Lower leg skin (tissue), 4 donors: ENCODE measurements around the gene TREH. TPM values are rescaled to one million over a fixed set of nuclear protein-coding genes. Genes with fewer than 3 reads are reported as not detected.

Experiments used
- DNase-seq, 2 donors: peaks; one replicate each; pipeline ENCODE4 v3.0.0-alpha.2; 2019; ENCODE audit warnings: low spot score in 2 of 2
- H3K4me3 ChIP-seq: fragments of 200-600 bp; sonication (generic); 2 replicates; pipeline ENCODE4 v1.5.1; 2017; ENCODE audit warnings: mild to moderate bottlenecking, low read depth; ENCODE audit not compliant: poor library complexity, severe bottlenecking
- POLR2A ChIP-seq, 2 donors: fragments of 450-650 bp; IDR thresholded peaks; one replicate each; pipeline ENCODE4 v1.6.1; 2016 to 2017; ENCODE audit warnings: antibody characterized with exemption in 2 of 2, mild to moderate bottlenecking in 1 of 2, moderate library complexity in 1 of 2
- WGBS, 2 donors: methylation state at CpG; one replicate each; pipeline ENCODE4 v1.1.5; 2018; 5-methylcytosine and 5-hydroxymethylcytosine counted together
- intact Hi-C: fragments of 100-400 bp; cut with DNase I; formaldehyde crosslinking; loops from one replicate; pipeline ENCODE4 v1.15.0; 2023; ENCODE audit warnings: low total_unique reads
- total RNA-seq, 4 donors: library from RNA; depleted of rRNA; stranded (reverse); fragments of >200 nt; gene quantifications; one replicate each; pipeline ENCODE4 v1.1.0, GENCODE V29; 2016
- TF ChIP-seq, protein P1 (sequence below), 3 donors: fragments of 450-650 bp; IDR thresholded peaks; one replicate each; pipeline ENCODE4 v1.5.1; 2016; ENCODE audit warnings: antibody characterized with exemption in 3 of 3, mild to moderate bottlenecking in 3 of 3, moderate library complexity in 2 of 3

Gene TREH
- total RNA-seq, 4 donors from 2014 or later = not detected

DNA sequence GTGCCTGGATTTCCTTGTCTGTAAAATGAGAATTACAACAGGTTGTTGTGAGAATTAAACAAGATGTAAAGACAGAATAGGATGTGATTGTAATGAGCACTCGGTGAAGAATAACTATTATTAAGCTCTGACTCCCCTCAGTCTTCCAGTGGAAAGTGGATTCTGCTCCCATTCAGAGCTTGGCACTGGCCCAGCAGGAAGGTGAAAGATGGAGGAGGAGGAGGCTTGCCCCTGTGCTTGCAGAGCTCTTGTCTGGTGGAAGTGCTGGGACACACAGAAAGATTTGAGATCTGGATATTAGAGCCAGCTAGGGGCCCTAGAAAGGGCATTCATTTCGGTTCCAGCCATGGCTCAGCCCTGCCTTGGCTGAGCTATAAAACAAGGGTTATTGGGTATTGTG, 43.8 kb downstream of the TREH start:
- DNase-seq = no peak
- H3K4me3 ChIP-seq = no peak overlapping the region
- TF ChIP-seq, protein P1, sequence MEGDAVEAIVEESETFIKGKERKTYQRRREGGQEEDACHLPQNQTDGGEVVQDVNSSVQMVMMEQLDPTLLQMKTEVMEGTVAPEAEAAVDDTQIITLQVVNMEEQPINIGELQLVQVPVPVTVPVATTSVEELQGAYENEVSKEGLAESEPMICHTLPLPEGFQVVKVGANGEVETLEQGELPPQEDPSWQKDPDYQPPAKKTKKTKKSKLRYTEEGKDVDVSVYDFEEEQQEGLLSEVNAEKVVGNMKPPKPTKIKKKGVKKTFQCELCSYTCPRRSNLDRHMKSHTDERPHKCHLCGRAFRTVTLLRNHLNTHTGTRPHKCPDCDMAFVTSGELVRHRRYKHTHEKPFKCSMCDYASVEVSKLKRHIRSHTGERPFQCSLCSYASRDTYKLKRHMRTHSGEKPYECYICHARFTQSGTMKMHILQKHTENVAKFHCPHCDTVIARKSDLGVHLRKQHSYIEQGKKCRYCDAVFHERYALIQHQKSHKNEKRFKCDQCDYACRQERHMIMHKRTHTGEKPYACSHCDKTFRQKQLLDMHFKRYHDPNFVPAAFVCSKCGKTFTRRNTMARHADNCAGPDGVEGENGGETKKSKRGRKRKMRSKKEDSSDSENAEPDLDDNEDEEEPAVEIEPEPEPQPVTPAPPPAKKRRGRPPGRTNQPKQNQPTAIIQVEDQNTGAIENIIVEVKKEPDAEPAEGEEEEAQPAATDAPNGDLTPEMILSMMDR (IDR thresholded peaks at IDR 0.05) = no peak
- no peak for TF ChIP-seq POLR2A (IDR thresholded peaks at IDR 0.05)
- WGBS, 2 donors = 78 to 85% methylated on average over 2 of the region's 2 CpGs
- intact Hi-C loops = no loop called here

DNA sequence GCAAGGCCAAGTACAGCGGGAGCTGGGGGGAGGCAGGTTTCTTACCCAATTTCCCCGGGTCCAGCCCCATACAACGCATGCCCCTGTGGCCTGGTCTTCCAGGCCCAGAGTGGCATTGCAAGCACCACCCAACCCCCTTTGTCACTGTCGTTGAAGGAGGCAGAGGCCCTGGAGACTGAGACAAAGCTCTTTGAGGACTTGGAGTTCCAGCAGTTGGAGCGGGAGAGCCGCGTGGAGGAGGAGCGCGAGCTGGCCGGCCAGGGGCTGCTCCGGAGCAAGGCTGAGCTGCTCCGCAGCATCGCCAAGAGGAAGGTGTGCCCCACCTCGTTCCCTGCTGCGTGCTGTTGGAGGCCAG, 44.2 kb downstream of the TREH start:
- H3K4me3 ChIP-seq = no peak overlapping the region
- no peak for TF ChIP-seq POLR2A (IDR thresholded peaks at IDR 0.05)
- TF ChIP-seq, protein P1 (IDR thresholded peaks at IDR 0.05) = no peak
- DNase-seq = no peak
- WGBS, 2 donors = 54 to 56% methylated on average over 15 of the region's 15 CpGs
- intact Hi-C loops = no loop called here

DNA sequence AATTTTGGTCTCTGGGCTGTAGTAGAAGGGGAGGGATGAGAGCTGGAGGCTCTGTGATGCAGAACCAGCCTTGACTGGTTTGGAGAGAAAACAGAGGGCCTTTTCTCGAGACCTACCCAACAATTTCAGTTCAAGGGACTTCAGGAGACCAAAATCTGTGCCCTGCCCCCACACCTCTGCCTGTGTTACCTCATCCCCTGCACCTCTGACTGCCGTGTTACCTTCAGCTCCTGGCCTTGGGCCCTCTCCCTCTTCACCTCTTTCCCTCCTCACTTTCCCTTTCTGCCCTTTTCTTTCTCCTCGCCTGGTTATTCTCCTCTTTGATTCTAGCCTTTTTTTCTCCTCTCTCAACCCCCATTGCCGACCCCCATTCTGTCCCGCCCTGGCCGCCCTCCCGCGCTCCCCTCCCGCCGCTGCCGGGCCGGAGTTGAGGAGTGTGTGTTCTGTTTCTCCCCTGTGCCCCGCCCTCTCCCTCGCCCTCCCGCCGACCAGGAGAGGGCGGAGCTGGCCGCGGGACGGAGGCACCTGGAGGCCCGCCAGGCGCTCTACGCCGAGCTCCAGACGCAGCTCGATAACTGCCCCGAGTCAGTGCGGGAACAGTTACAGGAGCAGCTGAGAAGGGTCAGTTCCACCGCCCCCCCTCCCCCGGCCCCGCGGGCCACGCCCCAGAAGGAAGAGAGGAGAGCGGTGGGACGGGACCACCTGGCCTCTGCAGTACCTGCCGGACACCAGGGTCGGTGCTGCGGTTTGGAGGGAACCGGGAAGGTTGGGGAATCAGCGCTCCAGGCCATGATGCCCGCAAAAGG, 44.8 kb downstream of the TREH start:
- intact Hi-C loops = no loop called here
- H3K4me3 ChIP-seq = no peak overlapping the region
- TF ChIP-seq POLR2A (IDR thresholded peaks at IDR 0.05) = no peak
- TF ChIP-seq, protein P1 (IDR thresholded peaks at IDR 0.05) = no peak
- 38 to 52% methylated on average over 34 to 41 of the region's 41 CpGs for WGBS, 2 donors
- peak in 1 of 2 donors; percentile 91 for DNase-seq

DNA sequence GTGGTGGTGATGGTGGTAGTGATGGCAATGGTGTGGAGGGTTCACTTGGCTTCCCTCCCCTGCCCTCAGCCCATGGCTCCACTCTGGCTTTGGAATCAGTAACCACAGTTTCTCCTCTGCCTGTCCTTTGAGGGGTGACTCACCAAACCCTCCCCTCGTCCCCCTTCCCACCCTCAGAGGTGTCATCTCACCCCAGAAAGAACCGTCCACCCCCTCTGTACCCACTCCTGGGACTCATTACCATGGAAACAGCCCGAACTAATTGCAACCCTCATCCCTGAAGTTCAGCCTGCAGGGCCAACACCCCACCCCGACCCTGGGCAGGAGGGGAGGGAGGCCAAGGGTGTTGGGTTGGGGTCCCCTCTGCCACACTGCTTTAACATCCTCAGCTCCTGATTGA, 45.5 kb downstream of the TREH start:
- no peak overlapping the region for H3K4me3 ChIP-seq
- TF ChIP-seq, protein P1 (IDR thresholded peaks at IDR 0.05) = no peak
- no peak for TF ChIP-seq POLR2A (IDR thresholded peaks at IDR 0.05)
- intact Hi-C loops = no loop called here
- 26 to 36% methylated on average over 4 of the region's 4 CpGs for WGBS, 2 donors
- DNase-seq = no peak

DNA sequence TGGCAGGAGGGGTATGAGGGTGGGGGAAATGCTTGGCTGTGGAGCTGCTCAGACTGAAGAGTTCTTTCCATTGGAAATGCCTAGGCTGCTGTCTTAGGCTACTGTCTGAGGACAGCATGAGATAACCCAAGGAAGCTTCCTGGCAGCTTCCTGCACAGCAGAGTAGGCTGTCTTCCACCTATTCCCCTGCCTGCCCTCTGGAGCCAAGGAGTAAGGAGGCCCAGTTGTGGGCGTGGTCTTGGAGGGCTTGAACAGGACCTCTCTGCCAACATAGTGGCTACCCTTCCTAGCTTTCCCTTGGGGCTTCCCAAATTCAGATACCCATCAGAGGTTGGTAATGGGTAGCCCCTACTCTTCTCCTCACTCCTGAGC, 46.1 kb downstream of the TREH start:
- DNase-seq = no peak
- no peak overlapping the region for H3K4me3 ChIP-seq
- intact Hi-C loops = no loop called here
- 42 to 54% methylated on average over 1 of the region's 1 CpG for WGBS, 2 donors
- TF ChIP-seq, protein P1 (IDR thresholded peaks at IDR 0.05) = no peak
- TF ChIP-seq POLR2A (IDR thresholded peaks at IDR 0.05) = no peak
